ENCODE results near the gene ADCY2.

GRCh38 chr5:7493622-7494021 lies 97.7 kb downstream of the ADCY2 start:
- no peak for TF ChIP-seq POLR2A (IDR thresholded peaks at IDR 0.05)
- TF ChIP-seq, protein P1, sequence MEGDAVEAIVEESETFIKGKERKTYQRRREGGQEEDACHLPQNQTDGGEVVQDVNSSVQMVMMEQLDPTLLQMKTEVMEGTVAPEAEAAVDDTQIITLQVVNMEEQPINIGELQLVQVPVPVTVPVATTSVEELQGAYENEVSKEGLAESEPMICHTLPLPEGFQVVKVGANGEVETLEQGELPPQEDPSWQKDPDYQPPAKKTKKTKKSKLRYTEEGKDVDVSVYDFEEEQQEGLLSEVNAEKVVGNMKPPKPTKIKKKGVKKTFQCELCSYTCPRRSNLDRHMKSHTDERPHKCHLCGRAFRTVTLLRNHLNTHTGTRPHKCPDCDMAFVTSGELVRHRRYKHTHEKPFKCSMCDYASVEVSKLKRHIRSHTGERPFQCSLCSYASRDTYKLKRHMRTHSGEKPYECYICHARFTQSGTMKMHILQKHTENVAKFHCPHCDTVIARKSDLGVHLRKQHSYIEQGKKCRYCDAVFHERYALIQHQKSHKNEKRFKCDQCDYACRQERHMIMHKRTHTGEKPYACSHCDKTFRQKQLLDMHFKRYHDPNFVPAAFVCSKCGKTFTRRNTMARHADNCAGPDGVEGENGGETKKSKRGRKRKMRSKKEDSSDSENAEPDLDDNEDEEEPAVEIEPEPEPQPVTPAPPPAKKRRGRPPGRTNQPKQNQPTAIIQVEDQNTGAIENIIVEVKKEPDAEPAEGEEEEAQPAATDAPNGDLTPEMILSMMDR (IDR thresholded peaks at IDR 0.05), result no peak
